ENCODE data around the gene LCE2C.
"Not testable (repeated sequence)": the region's sequence is repeated elsewhere in the genome, so short reads cannot be mapped to it uniquely, and the experiment has no call there.

LCE2C gene, protein sequence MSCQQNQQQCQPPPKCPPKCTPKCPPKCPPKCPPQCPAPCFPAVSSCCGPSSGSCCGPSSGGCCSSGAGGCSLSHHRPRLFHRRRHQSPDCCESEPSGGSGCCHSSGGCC

DNA sequence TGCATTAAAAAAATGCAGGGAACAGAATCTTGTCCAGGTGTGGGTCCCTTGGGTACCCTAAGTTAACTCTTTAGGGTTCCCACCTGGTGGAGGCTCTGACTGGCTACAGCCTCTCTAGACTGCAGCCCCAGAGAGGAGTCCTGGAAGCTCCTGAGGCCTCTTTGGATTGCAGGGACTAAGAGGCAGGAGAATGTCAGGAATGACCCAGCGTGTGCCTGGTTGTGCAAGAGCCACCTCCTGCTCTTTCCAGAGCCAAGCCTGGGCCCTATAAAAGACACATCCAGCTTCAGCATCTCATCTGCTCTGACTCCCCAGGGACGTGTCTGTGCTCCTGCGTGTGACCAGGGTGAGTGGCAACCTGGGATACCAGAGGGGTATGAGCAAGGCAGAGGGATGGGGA, at the start of gene LCE2C:
Gene LCE2C (plus strand): TSS at position 297 of the 400 bp plus-strand sequence. CDS start 737 bp downstream, outside the sequence.
- DNase-seq = not testable (repeated sequence)

DNA sequence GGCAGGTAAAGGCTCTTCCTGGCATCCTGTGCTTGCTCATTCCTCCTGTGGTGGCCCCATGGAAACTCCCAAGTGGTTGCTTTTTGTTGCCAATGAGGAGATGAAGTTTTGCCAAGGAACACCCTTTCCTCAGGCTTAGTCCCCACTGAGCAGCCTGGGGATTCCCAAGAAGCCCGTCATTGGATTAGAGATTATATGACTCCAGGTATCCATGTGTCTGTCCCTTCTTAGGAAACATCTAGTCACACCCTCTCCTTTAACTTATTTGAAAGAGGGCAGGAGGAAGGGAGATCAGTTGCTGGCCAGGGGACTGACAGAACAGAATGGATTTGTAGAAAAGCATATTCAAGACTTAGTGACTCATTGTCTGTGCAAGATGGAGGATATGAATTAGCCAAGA, 48.3 kb upstream of the LCE2C start:
- no peak for DNase-seq

DNA sequence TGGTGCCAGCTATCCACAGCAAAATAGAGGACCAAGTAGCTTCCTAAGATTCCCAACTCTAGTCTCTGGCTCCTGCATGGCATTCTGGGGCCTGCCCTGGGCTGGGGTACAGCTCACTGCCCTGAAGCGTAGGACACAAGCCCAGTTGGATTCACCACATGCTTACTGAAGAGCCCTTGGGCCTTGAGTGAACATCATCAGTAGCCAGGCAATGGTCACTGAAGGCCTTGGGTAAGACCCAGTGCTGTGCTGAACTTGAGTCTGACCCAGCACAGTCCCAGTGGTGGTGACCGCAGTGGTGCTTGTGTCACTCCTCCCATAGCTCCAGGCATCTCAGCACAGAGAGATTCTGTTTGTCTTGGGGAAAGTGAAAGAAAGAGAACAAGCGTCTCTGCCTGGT, 44.5 kb upstream of the LCE2C start:
- DNase-seq = no peak

DNA sequence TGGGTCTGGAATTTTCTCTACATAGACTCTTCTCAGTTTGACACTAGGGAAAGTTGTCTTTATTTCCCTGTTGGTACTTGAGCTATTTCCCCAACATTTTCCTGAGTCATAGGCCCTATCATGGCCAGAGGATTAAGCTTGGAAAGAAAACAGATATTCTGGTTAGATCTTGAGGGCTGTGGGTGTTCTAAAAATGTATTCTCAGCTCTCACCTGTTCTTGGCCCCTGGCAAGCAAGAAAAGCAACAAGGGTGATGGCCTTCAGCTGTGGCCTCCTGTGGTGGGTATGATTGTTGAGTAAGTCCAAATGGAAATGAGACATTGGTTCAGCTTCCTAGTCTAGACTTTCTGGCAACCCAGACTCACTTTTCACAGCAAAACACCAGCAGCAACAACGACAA, 34.7 kb upstream of the LCE2C start:
- DNase-seq = no peak

DNA sequence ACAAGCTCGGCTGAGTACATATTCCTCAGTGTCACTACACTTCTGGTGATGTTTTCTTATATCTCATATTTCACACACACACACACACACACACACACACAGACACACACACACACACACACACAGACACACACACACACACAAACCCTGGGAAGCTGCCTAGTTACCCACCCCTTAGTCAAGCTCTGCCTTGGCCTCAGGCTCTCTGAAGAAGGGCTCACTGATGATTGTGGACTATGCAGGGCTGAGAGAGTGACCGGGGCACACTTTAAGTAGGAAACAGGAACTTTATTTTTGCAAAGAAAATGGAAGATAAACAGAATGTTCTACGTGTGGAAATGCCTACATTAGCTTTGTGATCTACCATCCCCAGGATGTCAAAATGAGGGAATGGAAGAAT, 31.1 kb upstream of the LCE2C start:
- no peak for DNase-seq

DNA sequence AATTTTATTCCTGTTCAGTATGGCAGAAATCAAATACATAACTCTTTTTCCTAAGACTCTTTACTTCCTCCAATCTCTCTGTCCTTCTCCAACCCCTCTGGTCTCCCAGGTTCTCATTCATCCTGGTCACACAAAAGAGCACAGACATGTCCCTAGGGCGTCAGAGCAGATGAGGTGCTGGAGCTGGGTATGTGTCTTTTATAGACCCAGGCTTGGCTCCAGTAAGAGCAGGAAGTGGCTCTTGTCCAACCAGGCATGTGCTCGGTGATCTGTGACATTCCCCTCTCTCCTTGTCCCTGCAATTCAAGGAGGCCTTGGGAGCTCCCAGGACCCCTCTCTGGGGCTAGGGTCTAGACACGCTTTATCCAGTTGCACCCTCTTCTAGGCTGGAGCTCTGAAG, 29.9 kb upstream of the LCE2C start:
- no peak for DNase-seq

DNA sequence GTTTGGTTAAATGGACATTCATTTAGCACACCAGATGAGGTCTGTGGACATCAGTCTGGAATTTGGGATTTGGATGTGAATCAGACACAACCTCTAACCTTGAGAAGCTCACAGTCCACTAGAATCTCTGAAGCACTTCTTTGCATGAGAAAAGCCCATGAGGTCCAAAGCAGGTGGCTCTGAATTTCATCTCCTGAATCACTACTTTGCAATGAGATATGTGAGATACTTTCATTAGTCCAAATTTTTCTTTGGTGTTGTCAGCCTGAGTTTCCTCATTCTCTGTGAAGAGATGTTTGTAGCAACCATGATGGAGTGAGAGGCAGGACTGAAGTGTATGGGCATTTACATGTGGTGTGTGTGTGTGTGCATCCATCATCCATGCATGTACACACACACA, 28.4 kb upstream of the LCE2C start:
- DNase-seq = no peak

DNA sequence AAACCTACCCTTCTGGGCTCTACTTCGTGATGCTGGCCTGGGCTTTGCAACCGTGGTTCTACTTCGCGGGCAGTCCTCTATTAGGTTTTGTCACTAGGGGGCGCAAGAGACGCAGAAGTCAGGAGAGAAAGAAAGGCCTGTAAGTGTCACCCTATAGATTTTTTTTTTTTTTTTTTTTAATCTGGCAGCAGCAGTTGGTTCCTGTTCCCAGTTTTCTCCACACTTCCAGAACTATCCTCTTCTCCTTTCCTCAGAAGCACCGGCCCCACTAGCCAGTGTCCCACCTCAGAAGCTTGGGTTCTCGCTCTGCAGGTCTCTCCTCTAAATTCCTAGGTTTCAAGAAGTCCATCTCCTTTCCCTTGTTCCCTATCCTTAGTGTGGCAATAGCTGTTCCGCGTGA, 21.0 kb upstream of the LCE2C start:
- peak; percentile 17 to 46 for DNase-seq

DNA sequence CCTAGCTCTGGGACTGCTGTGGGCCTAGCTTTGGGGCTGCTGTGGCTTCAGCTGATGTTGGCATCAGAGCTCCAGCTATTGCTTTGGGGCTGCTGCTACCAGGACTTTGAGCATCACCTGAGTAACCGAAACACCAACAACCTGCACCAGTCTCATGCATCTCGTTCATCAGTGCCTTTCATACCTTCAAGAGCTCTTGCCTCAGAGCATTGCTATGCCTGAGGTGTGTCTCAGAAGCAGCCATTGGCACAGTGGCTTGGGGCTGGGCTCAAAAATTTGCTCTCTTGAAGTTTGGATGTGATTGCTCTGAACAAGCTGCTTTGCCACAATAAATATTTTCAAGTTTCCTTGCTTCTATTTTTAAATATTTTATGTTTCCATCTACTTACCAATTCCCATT, 18.6 kb upstream of the LCE2C start:
- no peak for DNase-seq

DNA sequence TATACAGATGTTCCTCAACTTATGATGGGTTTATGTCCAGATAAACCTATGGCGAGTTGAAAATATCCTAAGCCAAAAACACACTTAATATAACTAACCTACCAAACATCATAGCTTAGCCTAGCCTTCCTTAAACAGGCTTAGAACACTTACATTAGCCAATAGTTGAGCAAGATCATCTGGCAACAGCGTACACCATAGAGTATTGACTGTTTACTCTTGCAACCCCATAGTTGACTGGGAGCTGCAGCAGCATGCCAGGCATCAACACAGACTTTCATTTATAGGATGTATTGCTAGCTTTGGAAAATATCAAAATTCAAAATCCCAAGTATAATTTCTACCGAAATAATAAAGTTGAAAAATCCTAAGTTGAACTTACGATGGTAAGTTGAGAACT, 17.4 kb upstream of the LCE2C start:
- DNase-seq = no peak

DNA sequence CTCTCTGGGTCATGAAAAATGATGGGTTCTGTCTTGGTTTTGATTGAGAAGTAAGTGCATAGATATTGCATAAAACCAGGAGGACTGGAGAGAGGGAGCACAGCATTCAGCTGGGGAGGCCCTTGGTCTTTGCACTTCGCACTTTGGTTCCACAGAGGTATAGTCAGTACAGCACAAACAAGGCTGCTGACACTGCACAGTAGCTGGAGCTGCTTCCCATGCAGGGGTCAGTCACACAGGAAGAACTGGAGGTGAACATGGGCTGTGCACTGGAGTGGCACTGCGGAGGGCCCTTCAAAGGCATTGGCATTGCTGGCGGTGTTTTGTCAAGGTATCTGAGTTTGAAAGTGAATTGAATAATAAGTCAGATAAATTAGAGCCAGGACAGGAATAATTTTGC, 16.4 kb upstream of the LCE2C start:
- DNase-seq = no peak

DNA sequence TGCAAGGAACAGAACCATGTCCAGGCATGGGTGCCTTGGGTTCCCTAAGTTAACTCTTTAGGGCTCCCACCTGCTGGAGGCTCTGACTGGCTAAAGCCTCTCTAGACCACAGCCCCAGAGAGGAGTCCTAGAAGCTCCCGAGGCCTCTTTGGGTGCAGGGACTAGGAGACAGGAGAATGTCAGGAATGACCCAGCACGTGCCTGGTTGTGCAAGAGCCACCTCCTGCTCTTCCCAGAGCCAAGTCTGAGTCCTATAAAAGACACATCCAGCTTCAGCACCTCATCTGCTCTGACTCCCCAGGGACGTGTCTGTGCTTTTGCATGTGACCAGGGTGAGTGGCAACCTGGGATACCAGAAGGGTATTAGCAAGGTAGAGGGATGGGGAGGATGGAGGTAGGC, 12.0 kb upstream of the LCE2C start, which contains the start of gene LCE2D:
Gene LCE2D (plus strand): TSS at position 283 of the 400 bp plus-strand sequence. CDS start 726 bp downstream, outside the sequence.
- no peak for DNase-seq

DNA sequence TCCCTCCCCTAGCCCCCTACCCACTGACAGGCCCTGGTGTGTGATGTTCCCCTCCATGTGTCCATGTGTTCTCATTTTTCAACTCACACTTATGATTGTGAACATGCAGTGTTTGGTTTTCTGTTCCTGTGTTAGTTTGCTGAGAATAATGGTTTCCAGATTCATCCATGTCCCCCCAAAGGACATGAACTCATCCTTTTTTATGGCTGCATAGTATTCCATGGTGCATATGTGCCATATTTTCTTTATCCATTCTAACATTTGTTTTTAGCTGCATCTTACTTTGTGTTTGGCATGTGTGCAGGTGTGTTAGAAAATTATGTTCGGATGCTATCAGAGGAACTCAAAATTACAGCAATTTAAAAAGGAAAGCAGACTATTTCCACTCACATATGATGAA, 8.9 kb upstream of the LCE2C start:
- DNase-seq = not testable (repeated sequence)

DNA sequence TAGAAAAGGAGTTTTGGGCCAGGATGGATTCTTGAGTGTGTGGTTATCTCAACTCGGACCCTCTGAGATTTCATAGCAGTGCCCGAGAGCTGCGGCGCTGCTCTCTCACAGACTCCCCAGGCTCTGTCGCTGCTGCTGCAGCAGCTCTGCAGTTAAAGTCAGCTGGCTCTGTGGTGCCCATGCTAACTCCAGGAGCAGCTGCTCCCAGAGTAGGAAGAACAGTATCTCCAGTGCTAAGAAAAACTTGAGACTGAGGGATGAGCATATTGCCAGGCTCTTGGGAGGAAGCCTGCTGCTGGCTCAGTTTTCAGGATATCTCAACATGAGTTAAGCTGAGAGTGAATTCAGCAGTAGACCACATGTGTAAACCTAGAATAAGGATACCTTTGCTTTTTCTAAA, 7.4 kb upstream of the LCE2C start:
- no peak for DNase-seq

DNA sequence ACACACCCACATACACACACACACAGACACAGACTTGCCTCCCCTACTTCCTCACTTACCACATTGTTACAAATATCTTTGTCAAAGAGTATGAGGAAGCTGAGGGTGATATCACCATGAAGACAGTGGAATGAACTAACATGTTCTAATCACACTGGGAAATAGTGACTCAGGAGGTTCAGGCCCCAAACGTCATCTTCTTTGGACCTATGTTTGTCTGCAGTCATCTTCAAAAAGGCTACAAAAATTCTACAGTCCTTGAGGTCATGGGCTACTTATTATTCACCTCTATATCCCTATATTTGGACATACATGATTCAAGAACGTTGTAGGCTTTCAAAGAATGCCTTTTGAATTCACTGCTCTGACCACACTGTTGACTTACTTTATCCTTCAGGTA, 2.1 kb upstream of the LCE2C start:
- no peak for DNase-seq

DNA sequence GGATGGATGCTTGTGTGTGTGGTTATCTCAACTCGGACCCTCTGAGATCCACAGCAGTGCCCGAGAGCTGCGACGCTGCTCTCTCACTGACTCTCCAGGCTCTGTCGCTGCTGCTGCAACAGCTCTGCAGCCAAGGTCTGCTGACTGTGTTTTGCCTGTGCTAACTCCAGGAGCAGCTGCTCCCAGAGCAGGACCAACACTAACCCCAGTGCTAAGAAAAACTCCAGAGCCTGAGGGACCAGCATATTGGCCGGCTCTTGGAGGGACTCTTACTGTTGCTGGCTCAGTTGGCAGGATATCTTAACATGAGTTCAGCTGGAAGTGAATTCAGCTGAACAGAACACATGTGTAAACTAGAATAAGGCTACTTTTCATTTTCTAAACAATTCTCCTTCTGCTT, 4.4 kb downstream of the LCE2C start:
- no peak for DNase-seq

DNA sequence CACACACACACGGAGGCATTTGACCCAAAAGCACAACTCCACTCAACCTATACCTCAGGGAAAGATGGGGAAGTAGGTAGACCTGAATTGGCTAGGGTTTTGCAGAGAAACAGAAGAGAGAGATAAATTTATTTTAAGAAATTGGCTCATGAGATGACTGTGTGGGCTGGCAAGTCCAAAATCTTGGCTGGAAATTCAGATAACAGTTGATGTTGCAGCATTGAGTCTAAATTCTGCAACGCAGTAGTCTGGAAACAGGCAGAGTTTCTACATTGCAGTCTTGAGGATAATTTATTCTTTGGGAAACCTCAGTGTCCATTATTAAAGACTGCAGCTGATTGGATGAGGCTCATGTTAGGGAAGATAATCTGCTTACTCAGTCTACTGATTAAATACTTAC, 6.5 kb downstream of the LCE2C start:
- DNase-seq = no peak

DNA sequence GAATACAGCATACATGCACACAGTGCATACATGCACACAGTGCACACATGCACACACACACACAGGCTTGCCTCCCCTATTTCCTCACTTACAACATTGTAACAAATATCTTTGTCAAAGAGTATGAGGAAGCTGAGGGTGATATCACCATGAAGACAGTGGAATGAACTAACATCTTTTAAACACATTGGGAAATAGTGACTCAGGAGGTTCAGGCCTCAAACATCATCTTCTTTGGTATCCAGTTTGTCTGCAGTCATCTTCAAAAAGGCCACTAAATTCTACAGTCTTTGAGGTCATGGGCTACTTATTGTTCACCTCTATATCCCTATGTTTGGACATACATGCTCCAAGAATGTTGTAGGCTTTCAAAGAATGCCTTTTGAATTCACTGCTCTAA, 8.8 kb downstream of the LCE2C start:
- DNase-seq = no peak

DNA sequence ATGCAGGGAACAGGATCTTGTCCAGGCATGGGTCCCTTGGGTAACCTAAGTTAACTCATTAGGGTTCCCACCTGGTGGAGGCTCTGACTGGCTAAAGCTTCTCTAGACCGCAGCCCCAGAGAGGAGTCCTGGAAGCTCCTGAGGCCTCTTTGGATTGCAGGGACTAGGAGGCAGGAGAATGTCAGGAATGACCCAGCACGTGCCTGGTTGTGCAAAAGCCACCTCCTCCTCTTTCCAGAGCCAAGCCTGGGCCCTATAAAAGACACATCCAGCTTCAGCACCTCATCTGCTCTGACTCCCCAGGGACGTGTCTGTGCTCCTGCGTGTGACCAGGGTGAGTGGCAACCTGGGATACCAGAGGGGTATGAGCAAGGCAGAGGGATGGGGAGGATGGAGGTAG, 10.7 kb downstream of the LCE2C start, which contains the start of gene LCE2B:
Gene LCE2B (plus strand): TSS at position 301 of the 400 bp plus-strand sequence. CDS start 721 bp downstream, outside the sequence.
- not testable (repeated sequence) for DNase-seq

DNA sequence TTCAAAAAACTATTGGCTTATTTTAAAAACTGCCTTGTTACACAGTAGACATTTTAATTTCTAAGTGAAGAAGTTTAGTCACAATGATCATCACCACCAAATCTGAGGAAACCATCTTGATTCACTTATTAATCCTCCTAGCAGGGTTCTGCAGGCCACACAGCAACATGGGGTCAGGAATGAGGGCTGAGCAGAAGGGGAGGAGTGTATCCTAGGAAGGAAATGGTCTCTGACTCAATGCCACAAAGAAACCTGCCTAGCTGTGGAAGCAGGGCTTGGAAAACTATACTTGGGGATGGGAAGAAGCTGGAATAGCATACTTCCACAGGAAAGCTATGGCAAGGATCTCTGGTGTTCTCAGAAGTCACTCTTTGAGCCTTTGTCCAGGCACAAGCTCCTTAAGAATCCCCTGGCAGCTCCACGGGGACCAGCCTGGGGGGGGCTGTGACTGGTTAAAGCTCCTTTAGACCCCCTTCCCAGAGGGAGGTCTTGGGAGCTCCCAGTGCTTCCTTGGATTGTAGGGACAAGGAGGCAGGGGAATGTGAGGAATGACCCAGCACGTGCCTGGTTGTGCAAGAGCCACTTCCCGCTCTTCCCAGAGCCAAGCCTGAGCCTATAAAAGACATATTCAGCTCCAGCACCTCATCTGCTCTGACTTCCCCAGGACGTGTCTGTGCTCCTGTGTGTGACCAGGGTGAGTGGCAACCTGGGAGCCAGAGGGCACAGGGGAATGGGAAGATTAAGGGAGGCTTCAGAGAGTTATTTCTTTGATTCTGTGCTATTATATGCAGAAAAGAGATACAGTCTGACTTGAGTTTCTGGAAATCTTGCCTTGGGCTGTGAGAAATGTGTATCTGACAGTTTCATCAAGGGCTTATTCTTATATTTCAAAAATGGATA, 22.9 kb downstream of the LCE2C start, which contains the start of gene LCE2A:
Gene LCE2A (plus strand): TSS at position 645 of the 900 bp plus-strand sequence. CDS start 557 bp downstream, outside the sequence.
- DNase-seq = no peak

DNA sequence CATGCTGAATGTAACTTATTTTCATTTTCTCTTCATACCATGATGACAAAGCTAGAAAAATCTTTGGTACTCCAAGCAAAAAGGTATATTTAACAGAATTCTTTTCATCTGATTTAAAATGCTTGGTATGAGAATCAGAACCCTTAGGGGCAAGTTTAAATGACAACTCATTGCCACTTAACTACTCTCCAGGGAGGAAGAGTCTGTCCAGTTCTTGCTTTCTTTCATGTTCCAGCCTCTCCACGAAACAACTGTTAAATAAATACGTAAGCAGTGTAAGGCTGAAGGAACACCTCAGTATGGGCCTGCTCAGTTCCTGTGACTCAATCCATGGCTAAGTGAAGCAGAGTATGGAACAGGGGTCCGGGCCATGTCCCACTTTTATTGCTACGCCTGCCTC, 24.7 kb downstream of the LCE2C start:
- DNase-seq = no peak

DNA sequence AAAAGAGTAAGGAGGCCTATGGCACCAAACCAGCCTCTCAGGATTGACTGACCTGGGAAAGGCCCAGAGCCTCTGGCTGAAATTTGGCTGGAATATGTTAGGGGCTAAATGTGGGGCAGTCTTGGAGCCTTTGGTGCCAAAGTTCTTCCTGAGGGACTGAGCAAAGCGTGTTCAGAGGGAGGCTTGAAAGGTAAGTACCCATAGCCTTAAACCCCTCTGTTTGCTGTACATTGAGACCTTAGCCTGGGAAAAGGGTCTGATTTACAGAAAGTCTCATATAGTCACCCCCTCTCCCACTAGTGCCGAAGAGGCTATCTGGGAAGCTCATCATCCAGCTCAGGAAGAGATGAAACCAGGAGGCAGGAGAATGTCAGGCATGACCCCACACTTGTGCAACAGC, 32.8 kb downstream of the LCE2C start, which contains the start of gene LCE4A:
Gene LCE4A (plus strand): TSS at position 301 of the 400 bp plus-strand sequence. CDS start 916 bp downstream, outside the sequence.
- no peak for DNase-seq

DNA sequence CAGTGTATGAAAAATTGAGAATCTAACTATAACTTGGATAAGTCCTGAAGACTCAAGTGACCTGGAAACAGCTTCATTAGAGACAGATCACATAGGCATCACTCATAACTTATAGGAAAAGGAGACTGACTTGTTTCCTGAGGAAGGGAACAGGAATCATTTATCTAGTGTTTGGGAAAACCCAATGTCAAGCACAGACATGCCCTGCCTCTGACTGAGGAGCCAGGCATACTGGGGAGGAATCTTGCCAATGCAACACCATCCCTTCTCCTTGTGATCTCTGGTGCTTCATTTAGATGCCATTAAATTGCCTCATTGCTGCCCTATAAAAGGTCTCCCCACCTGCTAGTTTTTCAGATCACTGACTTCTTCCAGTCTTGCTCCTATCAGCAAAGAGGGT, 43.2 kb downstream of the LCE2C start:
- DNase-seq = no peak

DNA sequence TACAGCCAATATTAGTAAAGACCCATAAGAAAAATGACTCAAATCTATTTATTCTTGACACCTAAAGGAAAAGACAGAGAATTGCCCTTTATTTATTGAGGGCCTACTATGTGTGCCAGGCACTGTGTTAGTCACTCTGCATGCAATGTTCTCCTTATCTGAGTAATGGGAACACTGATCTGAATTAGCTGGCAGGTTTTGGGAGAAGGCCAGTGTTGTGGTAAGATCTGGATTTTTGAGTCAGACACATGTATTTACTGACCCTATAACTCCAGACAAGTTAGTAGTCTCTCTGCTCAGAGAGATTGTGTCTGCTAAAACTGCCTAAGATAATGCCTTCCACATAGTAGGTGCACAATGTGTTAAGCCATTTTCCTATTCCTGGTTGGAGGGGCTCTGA, 50.2 kb downstream of the LCE2C start:
- no peak for DNase-seq

All from CD4-positive, alpha-beta T cell treated with Interleukin-1 beta for 1 hour (primary cell).